ENCODE measurements around the gene PRDX6. TPM values are rescaled to one million over a fixed set of nuclear protein-coding genes. Genes with fewer than 3 reads are reported as not detected.

Gene PRDX6
- total RNA-seq, 1 donor from 2014 or later: 155 TPM

DNA sequence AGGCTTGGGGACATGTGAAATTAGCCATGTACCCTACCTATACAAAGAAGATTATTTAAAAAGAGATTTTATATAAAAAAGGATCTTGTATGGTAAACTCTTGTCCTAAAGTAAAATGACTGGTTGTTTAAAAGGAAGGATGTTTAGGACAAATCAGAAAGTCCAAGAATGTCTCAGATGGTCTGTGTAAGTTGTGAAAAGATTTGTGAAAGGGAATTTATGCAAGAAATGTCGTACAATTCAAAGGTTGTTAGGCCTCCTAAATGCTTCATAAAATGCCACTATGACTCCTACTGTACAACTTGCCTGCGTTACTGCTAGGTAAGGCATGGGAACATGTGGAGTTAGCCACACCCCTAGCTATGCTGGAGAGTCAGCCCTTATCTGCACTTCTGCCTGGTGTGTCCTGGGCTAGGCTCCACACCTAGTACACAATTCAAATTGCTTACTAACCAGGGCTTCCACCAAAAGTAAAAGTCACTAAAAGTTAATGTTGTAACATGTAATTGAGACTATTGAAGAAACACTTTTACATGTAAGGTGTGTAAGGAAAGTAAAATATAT is 19.7 kb downstream of the PRDX6 start:
- Mint-ChIP-seq H3K36me3 (ENCODE audit: low read depth) (peaks cover 6% of the 10 kb centered on the region), H3K27ac (ENCODE audit: unreplicated experiment) (no peak overlapping the region), H3K27me3 (ENCODE audit: low read depth) (no peaks in the 10 kb centered on the region), H3K4me3 (ENCODE audit: unreplicated experiment) (no peak overlapping the region), H3K4me1 (ENCODE audit: low read depth) (no peaks in the 10 kb centered on the region), H3K9me3 (ENCODE audit: low read depth) (peaks cover 11% of the 10 kb centered on the region)
- DNase-seq (ENCODE audit: low spot score): no peak
- TF ChIP-seq CTCF (IDR thresholded peaks at IDR 0.05): no peak

GRCh38 chr1:173499729-173500128 is 22.6 kb downstream of the PRDX6 start:
- DNase-seq (ENCODE audit: low spot score): no peak
- Mint-ChIP-seq H3K9me3 (ENCODE audit: low read depth) (no peaks in the 10 kb centered on the region), H3K27me3 (ENCODE audit: low read depth) (no peaks in the 10 kb centered on the region), H3K36me3 (ENCODE audit: low read depth) (peaks cover 2% of the 10 kb centered on the region), H3K4me3 (ENCODE audit: unreplicated experiment) (no peak overlapping the region), H3K27ac (ENCODE audit: unreplicated experiment) (no peak overlapping the region), H3K4me1 (ENCODE audit: low read depth) (no peaks in the 10 kb centered on the region)
- no peak for TF ChIP-seq CTCF (IDR thresholded peaks at IDR 0.05)

DNA sequence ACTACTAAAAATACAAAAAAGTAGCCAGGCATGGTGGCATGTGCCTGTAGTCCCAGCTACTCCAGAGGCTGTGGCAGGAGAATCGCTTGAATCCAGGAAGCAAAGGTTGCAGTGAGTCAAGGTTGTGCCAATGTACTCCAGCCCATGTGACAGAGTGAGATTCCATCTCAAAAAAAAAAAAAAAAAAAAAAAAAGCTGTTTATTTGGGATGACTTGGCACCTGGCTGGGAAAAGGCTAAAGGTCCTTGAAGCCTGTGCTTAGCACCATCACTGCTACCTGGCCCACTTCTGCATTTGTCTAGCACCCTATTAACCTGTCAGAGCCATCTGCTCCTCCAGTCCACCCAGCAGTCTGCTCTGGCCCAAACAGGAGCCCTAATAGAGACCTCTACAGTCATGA is 25.0 kb downstream of the PRDX6 start:
- no peak for TF ChIP-seq CTCF (IDR thresholded peaks at IDR 0.05)
- H3K9me3 Mint-ChIP-seq (ENCODE audit: low read depth): no peaks in the 10 kb centered on the region
- DNase-seq (ENCODE audit: low spot score): no peak
- H3K36me3 Mint-ChIP-seq (ENCODE audit: low read depth): peaks cover 2% of the 10 kb centered on the region
- no peak overlapping the region for H3K27ac Mint-ChIP-seq (ENCODE audit: unreplicated experiment)
- H3K4me1 Mint-ChIP-seq (ENCODE audit: low read depth): peaks cover 4% of the 10 kb centered on the region
- H3K27me3 Mint-ChIP-seq (ENCODE audit: low read depth): no peaks in the 10 kb centered on the region
- H3K4me3 Mint-ChIP-seq (ENCODE audit: unreplicated experiment): no peak overlapping the region

DNA sequence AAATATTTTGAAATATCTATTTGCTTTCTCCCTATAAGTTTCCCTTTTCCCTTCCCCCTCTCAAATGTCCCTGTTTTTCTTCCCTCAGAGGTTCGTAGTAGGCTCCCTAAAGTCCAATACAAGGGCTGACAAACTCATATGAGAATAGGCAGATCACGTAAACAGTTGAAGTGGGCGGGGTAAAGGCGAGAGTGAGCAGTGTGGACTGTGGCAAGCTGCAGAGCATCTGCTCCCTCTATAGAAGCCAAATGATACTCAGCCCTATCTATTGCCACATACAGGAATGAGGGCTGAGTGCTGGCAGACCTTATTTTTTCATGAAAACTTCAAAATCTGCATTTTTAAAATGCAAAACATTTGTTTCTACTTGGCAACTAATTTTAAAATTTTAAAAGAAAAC is 26.3 kb downstream of the PRDX6 start:
- no peak overlapping the region for H3K4me3 Mint-ChIP-seq (ENCODE audit: unreplicated experiment)
- no peaks in the 10 kb centered on the region for H3K9me3 Mint-ChIP-seq (ENCODE audit: low read depth)
- no peak for DNase-seq (ENCODE audit: low spot score)
- no peak for TF ChIP-seq CTCF (IDR thresholded peaks at IDR 0.05)
- H3K4me1 Mint-ChIP-seq (ENCODE audit: low read depth): peaks cover 12% of the 10 kb centered on the region
- no peaks in the 10 kb centered on the region for H3K27me3 Mint-ChIP-seq (ENCODE audit: low read depth)
- no peak overlapping the region for H3K27ac Mint-ChIP-seq (ENCODE audit: unreplicated experiment)
- H3K36me3 Mint-ChIP-seq (ENCODE audit: low read depth): peaks cover 2% of the 10 kb centered on the region

DNA sequence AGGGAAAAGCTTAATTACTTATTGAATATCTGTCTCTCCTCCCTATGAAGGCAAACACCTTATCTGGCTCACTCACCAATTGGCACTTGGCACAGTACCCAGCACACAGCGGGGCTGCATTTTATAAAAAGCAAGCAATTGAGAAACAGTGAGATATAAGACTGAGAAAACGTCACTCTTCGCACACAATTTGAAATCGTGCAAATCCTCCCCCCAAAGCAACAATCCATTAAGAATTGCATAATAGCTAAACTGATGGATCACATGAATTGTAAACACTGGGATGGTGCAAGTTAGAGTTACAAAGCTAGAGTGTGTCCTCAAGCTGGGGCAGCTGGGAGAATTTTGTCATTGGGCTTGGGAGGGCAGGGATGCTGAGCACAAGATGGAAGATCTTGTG is 27.1 kb downstream of the PRDX6 start:
- no peaks in the 10 kb centered on the region for H3K27me3 Mint-ChIP-seq (ENCODE audit: low read depth)
- no peak overlapping the region for H3K27ac Mint-ChIP-seq (ENCODE audit: unreplicated experiment)
- peaks cover 12% of the 10 kb centered on the region for H3K4me1 Mint-ChIP-seq (ENCODE audit: low read depth)
- no peaks in the 10 kb centered on the region for H3K9me3 Mint-ChIP-seq (ENCODE audit: low read depth)
- no peak overlapping the region for H3K4me3 Mint-ChIP-seq (ENCODE audit: unreplicated experiment)
- no peak for TF ChIP-seq CTCF (IDR thresholded peaks at IDR 0.05)
- H3K36me3 Mint-ChIP-seq (ENCODE audit: low read depth): peaks cover 2% of the 10 kb centered on the region
- DNase-seq (ENCODE audit: low spot score): no peak

Data from chondrocyte (in vitro differentiated cells).